IMR-90 (cell line): Measurements from ENCODE around the gene PRXL2B.

Experiments
- CEBPB ChIP-seq: IDR thresholded peaks from 2 replicates; pipeline ENCODE4 v1.6.1; 2012; ENCODE audit warnings: low read depth, low read length, improper control_type of control experiment
- CTCF ChIP-seq: conservative IDR thresholded peaks from 2 replicates; pipeline ENCODE4 v1.5.1; 2012; ENCODE audit warnings: mild to moderate bottlenecking, low read depth, low read length, improper control_type of control experiment
- POLR2A ChIP-seq: IDR thresholded peaks from 2 replicates; pipeline ENCODE4 v1.6.1; 2012; ENCODE audit warnings: mild to moderate bottlenecking, low read depth, low read length
- RFX5 ChIP-seq: IDR thresholded peaks from 2 replicates; pipeline ENCODE4 v1.8.0; 2012; ENCODE audit warnings: low read depth, mild to moderate bottlenecking, low read length, moderate library complexity

GRCh38 chr1:2584686-2585317 lies 1.8 kb upstream of the PRXL2B start:
- TF ChIP-seq CTCF (no peak), POLR2A (no peak), RFX5 (no peak), CEBPB (no peak)
